Glomerular visceral epithelial cell (primary cell): Measurements from ENCODE around the gene MZB1.
"Not testable (repeated sequence)": the region's sequence is repeated elsewhere in the genome, so short reads cannot be mapped to it uniquely, and the experiment has no call there.

Experiments used
- DNase-seq: peaks from one replicate; pipeline ENCODE4 v3.0.0-alpha.2; 2016; ENCODE audit errors: extremely low spot score

The MZB1 gene

GRCh38 chr5:139410121-139410992 lies 20.6 kb upstream of the MZB1 start:
- no peak for DNase-seq

- DNase-seq = not testable (repeated sequence)
Measured at GRCh38 chr5:139409116-139409515, 19.4 kb upstream of the MZB1 start.

- no peak for DNase-seq
Measured at GRCh38 chr5:139408191-139408590, 18.5 kb upstream of the MZB1 start.

GRCh38 chr5:139407517-139407916 lies 17.8 kb upstream of the MZB1 start:
- no peak for DNase-seq

GRCh38 chr5:139406963-139407362 lies 17.2 kb upstream of the MZB1 start:
- no peak for DNase-seq

GRCh38 chr5:139404484-139404840 lies 14.7 kb upstream of the MZB1 start:
- DNase-seq = no peak

GRCh38 chr5:139403787-139404483 lies 14.2 kb upstream of the MZB1 start, which contains the start of gene SPATA24:
SPATA24 (minus strand) TSS chr5:139404089; CDS start chr5:139404060, 29 bp downstream.
- DNase-seq = peak; percentile 97

GRCh38 chr5:139403418-139403786 lies 13.7 kb upstream of the MZB1 start:
- no peak for DNase-seq

GRCh38 chr5:139402561-139403158 lies 12.9 kb upstream of the MZB1 start:
- peak; percentile 31 for DNase-seq

GRCh38 chr5:139401546-139401945 lies 11.8 kb upstream of the MZB1 start:
- no peak for DNase-seq

GRCh38 chr5:139399501-139400121 lies 9.9 kb upstream of the MZB1 start:
- DNase-seq = no peak

- no peak for DNase-seq
Measured at GRCh38 chr5:139397921-139398320, 8.2 kb upstream of the MZB1 start.

- no peak for DNase-seq
Measured at GRCh38 chr5:139396691-139397090, 7.0 kb upstream of the MZB1 start.

GRCh38 chr5:139395844-139396640 lies 6.3 kb upstream of the MZB1 start:
- DNase-seq = peak; percentile 32

- no peak for DNase-seq
Measured at GRCh38 chr5:139394654-139395566, 5.2 kb upstream of the MZB1 start, which contains the start of gene PROB1. PROB1 (minus strand) TSS chr5:139395104; CDS start chr5:139395081, 23 bp downstream.

GRCh38 chr5:139394123-139394653 lies 4.5 kb upstream of the MZB1 start:
- DNase-seq = no peak

- DNase-seq = no peak
Measured at GRCh38 chr5:139393497-139394122, 3.9 kb upstream of the MZB1 start.

- no peak for DNase-seq
Measured at GRCh38 chr5:139392678-139393496, 3.2 kb upstream of the MZB1 start.

- DNase-seq = no peak
Measured at GRCh38 chr5:139392324-139392677, 2.6 kb upstream of the MZB1 start.
